ENCODE data around the gene SNX8. TPM values are rescaled to one million over a fixed set of nuclear protein-coding genes. Genes with fewer than 3 reads are reported as not detected.

Gene SNX8
- total and polyA plus RNA-seq, 9 of the 15 experiments (the other 6 are each of a cell fraction or from before 2014, with no cell fraction given), result 2.7 to 51.6 (median 16.9) TPM

- TF ChIP-seq TFAP4 (CRISPR knock-in tag; IDR thresholded peaks at IDR 0.05; ENCODE audit: borderline replicate concordance) (peak; percentile 94), ZNF143 (CRISPR knock-in tag; IDR thresholded peaks at IDR 0.05) (peak; percentile 39; the same call in 1 of the 2 replicates), BMI1 (IDR thresholded peaks at IDR 0.05; ENCODE audit: low read length) (no peak)
Measured at GRCh38 chr7:2242541-2243429, 71.5 kb downstream of the SNX8 start (continued).

- in situ Hi-C loops (cut with MboI) (no loop called here), intact Hi-C loops (cut with micrococcal nuclease) (loop anchor here (2.0 to 5.0 kb wide), 2 partner anchors 60 to 107 kb away; no protein-coding TSS in a partner anchor)
- peak; percentile 95 for ATAC-seq
- Histone ChIP-seq H3K27me3 (ENCODE audit: control insufficient read depth in 2 of 2, insufficient read depth in 2 of 2, low read length in 2 of 2) (no peaks in the 10 kb centered on the region), H4K20me1 (replicated peaks; ENCODE audit: control insufficient read depth, insufficient read depth, low read length) (no peaks in the 10 kb centered on the region), H3K9ac (ENCODE audit: insufficient read depth in 1 of 2, low read depth in 2 of 2, low read length in 2 of 2) (peak within 1 kb of the TSS; percentile 91 to 99), H2AFZ (ENCODE audit: low read depth, low read length) (peak within 1 kb of the TSS; percentile 82), H3K9me1 (ENCODE audit: control insufficient read depth, insufficient read depth, low read length) (no peaks in the 10 kb centered on the region), H3K79me2 (ENCODE audit: control insufficient read depth, insufficient read depth, low read length) (peaks cover 42% of the 10 kb centered on the region), H3K4me3 (peak within 1 kb of the TSS; percentile 100), H3K36me3 (ENCODE audit: control insufficient read depth, insufficient read depth, low read length) (peaks cover 45% of the 10 kb centered on the region; the same call in 2 of the 3 replicates), H3K27ac (ENCODE audit: extremely low read depth, low read depth, low read length) (peak within 1 kb of the TSS; percentile 79), H3K4me1 (replicated peaks in 1 of 2; ENCODE audit: control insufficient read depth in 2 of 2, insufficient read depth in 2 of 2, low read length in 2 of 2) (peaks cover 8 to 48% of the 10 kb centered on the region in 2 experiments; a peak in 3 of 5 replicates), H3K4me2 (ENCODE audit: insufficient read depth, low read length) (peak within 1 kb of the TSS; percentile 98), H3K9me3 (replicated peaks; ENCODE audit: control insufficient read depth, insufficient read depth, low read depth, low read length) (no peaks in the 10 kb centered on the region)
- POLR2A ChIA-PET, result interaction anchor here (0.5 to 1.7 kb wide), 14 partner anchors 9 to 652 kb away, joined by 3 to 8 read pairs (median 3); partner anchors contain the start of genes EIF3B and MAD1L1
- DNase-seq (ENCODE audit: extremely low read depth in 1 of 4, low spot score in 3 of 4), result peak; percentile 89 to 93 (median 90)
- CTCF ChIA-PET (ENCODE audit: low intra/inter-chr PET ratio), result no interaction called here
- peak; percentile 69 for FAIRE-seq
- WGBS (ENCODE audit: insufficient coverage, low coverage, missing lambda C conversion rate), result under 1% methylated on average over 61 of the region's 81 CpGs
- no TSS peak for BruUV-seq (replicated peaks)
- TF ChIP-seq, protein P1, sequence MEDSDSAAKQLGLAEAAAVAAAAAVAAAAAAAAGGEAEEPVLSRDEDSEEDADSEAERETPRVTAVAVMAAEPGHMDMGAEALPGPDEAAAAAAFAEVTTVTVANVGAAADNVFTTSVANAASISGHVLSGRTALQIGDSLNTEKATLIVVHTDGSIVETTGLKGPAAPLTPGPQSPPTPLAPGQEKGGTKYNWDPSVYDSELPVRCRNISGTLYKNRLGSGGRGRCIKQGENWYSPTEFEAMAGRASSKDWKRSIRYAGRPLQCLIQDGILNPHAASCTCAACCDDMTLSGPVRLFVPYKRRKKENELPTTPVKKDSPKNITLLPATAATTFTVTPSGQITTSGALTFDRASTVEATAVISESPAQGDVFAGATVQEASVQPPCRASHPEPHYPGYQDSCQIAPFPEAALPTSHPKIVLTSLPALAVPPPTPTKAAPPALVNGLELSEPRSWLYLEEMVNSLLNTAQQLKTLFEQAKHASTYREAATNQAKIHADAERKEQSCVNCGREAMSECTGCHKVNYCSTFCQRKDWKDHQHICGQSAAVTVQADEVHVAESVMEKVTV (CRISPR knock-in tag; IDR thresholded peaks at IDR 0.05), result no peak
- TF ChIP-seq PTRF (tag; IDR thresholded peaks at IDR 0.05) (no peak), TAF9B (IDR thresholded peaks at IDR 0.05; ENCODE audit: partially characterized antibody) (no peak), ZSCAN29 (IDR thresholded peaks at IDR 0.05) (no peak), CEBPB (tag; IDR thresholded peaks at IDR 0.05) (no peak), ZNF780A (CRISPR knock-in tag; IDR thresholded peaks at IDR 0.05) (no peak), KLF16 (IDR thresholded peaks at IDR 0.05) (no peak), ZNF695 (CRISPR knock-in tag; IDR thresholded peaks at IDR 0.05) (no peak), TAF15 (IDR thresholded peaks at IDR 0.05; ENCODE audit: low read depth, low read length) (no peak), ELF2 (CRISPR knock-in tag; IDR thresholded peaks at IDR 0.05) (peak; percentile 91), HDAC8 (tag; IDR thresholded peaks at IDR 0.05) (no peak), TEAD1 (CRISPR knock-in tag; IDR thresholded peaks at IDR 0.05) (peak in 1 of 2 experiments; percentile 88; a peak in 2 of 4 replicates), ZBTB17 (CRISPR knock-in tag; IDR thresholded peaks at IDR 0.05) (peak; percentile 49; the same call in 1 of the 2 replicates)
Measured at GRCh38 chr7:2241580-2242540, 72.4 kb downstream of the SNX8 start, which contains the start of the genes MRM2 and NUDT1. MRM2 (minus strand) TSS chr7:2242205; CDS start chr7:2242169, 36 bp downstream. NUDT1 (plus strand) TSS chr7:2242226; CDS start chr7:2244575, 2,349 bp downstream.

Data from K562 (cell line).